NCI-H345 treated with DMSO at 0.1 percent for 48 hours (cell line): ENCODE results near the gene ELOA2.
"Not testable (repeated sequence)": the region's sequence is repeated elsewhere in the genome, so short reads cannot be mapped to it uniquely, and the experiment has no call there.

Source experiments
- DNase-seq: peaks from one replicate; lab custom pipeline; 2025; ENCODE audit not compliant: unreplicated experiment; lab: John Stamatoyannopoulos, UW

ELOA2 gene, protein sequence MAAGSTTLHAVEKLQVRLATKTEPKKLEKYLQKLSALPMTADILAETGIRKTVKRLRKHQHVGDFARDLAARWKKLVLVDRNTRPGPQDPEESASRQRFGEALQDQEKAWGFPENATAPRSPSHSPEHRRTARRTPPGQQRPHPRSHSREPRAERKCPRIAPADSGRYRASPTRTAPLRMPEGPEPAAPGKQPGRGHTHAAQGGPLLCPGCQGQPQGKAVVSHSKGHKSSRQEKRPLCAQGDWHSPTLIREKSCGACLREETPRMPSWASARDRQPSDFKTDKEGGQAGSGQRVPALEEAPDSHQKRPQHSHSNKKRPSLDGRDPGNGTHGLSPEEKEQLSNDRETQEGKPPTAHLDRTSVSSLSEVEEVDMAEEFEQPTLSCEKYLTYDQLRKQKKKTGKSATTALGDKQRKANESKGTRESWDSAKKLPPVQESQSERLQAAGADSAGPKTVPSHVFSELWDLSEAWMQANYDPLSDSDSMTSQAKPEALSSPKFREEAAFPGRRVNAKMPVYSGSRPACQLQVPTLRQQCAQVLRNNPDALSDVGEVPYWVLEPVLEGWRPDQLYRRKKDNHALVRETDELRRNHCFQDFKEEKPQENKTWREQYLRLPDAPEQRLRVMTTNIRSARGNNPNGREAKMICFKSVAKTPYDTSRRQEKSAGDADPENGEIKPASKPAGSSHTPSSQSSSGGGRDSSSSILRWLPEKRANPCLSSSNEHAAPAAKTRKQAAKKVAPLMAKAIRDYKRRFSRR

DNA sequence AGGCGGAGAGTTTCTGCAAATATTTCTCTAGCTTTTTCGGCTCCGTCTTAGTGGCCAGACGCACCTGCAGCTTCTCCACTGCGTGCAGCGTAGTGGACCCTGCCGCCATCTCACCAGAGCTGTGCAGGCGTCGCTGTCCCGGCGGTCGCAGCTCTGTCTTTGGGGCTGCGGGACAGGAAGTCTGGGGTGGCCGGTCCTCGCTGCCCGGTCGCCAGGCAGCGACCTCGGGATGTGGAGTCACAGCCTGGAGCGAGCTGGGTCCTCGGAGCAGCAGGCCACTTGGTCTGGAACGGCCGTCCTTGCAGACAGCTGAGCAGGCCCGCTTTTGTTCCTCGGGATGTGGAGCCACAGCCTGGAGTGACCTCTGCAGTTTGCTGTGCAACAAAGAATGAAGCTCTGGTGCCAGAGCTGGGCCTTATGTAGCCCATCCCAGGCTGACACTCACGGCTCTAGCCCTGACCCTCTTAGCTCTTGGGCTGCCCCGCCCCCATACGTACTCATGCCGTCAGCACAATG, at the start of gene ELOA2:
ELOA2 (minus strand) TSS at position 466 of the 516 bp plus-strand sequence; CDS start at position 109, 357 bp downstream.
- DNase-seq, result no peak

DNA sequence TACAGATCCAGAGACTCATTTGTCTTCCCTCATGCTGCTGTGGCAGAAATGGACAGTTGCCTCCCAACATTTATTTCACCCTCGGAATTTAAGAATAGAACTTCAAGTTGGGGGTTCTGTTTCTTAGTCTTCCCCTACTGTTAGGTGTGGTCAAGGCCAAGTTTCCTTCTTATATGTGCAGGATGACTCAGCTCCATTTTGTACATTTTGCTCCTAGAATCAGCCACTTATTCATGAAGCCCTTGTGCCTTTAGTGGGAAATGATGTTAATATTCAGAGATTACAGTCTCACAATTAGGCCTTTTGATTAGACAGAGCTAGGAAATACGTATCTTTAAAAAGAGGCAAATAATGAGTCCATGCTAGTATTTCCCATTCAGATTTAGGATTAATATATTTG, 46.2 kb upstream of the ELOA2 start:
- no peak for DNase-seq

DNA sequence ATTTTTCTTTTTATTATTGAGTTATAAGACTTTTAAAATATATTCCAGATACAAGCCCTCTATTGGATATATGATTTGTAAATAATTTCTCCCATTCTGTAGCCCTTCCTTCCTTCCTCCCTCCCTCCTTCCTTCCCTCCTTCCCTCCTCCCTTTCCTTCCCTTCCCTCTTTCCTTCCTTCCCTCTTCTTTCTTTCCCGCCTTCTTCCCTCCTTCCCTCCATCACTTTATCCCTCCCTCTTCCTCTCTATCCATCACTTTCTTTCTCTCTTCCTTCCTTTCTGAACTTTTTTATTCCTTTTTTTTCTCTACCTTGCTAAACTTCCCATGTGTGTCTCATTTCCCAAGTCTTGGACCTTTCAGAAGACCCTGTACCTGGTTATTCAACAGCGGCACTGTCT, 45.5 kb upstream of the ELOA2 start:
- no peak for DNase-seq

DNA sequence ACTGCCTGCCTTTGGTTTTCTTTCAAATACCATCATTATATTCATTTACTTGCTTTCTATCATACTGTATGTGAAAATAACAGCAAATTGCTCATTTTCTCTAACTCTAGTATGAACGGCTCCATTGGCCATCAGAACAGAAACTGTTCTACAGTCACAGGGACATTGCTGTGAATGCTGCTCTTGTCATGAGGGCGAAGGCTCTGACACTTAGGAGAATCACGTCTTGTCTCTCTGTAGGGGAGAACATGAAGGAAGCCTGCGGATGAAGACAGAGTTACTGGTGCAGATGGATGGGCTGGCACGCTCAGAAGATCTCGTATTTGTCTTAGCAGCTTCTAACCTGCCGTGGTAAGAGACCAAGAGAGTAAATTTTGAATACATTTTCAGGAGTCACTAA, 41.7 kb upstream of the ELOA2 start:
- DNase-seq, result no peak

DNA sequence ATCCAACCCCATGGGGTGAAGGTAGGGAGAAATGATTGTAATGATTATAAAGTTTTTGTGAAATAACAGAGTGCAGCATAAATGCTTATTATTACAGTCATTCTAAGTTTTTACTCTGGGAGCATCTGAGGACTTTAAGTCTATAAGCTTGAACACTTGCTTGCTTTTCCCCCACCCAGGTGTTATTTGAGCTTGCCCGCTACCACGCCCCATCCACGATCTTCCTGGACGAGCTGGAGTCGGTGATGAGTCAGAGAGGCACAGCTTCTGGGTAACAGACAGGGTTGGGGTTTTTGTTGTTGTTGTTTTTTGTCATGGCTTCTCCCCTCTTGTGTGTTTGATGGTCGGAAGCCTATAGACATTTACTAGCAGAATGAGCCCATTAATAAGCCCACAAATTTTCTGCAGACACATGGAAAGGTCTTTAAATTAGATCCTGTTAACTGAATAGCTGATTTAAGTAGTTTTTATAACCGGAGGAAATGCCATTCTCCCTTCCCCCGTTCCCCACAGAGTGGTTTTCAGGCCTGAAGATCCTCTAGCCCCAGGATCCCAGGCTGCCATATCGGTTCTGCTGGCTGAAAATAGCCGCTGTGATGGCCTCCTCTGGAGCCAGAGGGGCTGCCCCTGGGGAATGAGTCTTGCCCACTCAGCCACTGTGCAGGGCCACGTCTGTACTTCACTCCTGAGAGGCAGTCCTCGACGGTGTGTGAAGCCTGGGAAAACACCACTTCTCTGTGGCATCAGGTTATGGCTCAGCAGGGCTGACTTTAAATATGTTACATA, 39.9 kb upstream of the ELOA2 start:
- DNase-seq, result no peak

DNA sequence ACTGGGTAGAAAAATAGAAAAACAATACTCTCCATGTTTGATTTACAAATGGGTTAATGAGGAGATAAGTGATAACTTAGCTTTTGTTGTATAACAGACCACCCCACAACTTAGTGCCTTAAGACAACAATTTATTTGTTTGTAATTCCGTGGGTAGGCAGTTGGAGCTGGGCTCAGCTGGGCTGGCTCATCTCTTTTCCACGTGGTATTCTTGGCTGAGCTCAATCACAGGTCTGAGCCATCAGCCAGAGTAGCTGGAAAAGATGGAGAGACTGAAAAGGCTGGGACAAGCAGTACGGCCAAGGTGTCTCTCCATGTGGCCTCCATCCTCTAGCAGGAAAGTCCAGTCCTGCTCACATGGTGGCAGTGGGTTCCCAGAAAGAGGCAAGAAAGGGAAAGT, 32.2 kb upstream of the ELOA2 start:
- no peak for DNase-seq

DNA sequence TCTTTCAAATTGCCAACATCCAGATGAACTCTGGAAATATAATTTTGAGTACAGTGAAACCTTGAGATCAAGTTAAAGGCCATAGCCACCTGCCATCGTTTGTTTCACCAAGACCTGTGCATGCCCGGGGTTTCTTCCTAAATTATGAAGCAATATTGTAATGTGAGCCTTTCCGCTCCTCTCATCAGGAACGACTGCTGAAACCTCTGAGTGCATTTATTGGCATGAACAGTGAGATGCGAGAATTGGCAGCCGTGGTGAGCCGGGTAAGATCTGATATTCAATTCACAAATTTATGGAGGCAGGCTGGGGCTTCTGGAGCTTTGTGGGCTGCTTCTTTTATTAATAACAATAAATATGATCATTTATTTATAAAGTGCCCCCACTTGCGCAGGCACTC, 27.7 kb upstream of the ELOA2 start:
- no peak for DNase-seq

DNA sequence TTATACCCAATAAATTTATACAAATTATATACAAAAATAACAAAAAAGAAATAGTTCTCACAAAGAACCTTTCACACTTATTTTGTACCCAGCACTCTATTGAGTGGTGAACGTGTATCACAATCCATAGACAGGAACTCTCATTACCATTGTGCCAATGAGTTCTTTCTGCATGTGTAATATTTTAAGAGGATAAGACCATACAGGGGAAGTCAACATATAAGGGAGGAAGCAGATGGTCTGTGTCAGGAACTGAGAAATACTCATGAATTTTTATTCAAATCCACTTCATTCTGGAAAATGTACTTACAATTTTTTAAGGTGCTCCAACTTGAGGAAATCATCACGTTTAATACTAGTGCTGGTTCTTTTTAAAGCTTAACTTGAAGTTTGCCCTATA, 27.1 kb upstream of the ELOA2 start:
- DNase-seq, result no peak

DNA sequence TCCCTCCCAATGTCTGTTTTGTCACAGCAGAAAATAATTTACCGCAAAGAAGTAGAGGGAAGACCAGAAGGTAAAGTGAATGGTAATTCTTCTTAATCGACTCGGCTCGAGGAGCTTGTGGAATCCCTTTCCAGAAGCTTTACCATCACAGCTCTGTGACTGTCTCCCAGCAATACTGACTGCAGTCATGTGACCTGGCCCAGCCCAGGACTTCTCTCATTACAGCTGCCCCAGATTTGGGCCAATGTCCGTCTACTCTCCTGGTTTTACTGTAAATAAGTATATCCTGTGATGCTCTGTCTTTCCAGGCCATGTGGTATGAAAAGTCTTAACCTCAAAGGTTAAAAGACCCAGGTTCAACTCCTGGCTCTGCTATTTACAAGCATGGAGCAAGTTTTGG, 18.9 kb upstream of the ELOA2 start:
- DNase-seq, result no peak

DNA sequence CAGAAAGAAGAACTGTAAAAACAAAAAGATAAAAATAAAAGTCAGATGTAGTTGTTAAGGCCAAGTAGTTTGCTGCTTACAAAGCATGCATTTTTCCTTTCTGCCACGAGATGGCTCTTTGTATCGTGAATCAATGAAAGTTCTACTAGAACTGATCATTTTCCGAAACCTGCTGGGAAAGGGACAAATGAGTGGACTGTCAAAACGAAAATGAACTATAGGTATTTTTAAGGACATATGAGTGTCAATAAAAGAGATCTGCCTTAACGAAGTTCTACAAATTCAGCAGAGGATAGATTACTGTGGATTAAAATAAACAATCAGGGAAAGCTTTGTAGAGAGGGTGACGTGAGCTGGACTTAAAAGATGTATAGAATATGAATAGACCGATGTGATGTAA, 15.0 kb upstream of the ELOA2 start:
- DNase-seq, result no peak

DNA sequence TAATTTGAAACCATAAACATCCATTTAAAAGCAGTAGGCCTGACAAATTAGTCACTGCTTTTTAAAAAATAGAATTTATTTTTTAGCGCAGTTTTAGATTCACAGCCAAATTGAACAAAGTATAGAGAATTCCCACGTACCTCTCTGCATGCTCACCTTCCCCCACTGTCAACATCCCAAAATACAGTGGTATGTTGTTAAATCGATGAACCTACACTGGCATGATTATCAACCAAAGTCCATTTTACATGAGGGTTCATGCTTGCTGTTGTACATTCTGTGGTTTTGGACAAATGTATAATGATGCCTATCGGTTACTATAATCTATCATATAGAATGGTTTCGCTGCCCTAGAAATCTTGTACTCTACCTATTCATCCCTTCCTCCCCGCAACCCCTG, 5.6 kb upstream of the ELOA2 start:
- DNase-seq, result no peak

DNA sequence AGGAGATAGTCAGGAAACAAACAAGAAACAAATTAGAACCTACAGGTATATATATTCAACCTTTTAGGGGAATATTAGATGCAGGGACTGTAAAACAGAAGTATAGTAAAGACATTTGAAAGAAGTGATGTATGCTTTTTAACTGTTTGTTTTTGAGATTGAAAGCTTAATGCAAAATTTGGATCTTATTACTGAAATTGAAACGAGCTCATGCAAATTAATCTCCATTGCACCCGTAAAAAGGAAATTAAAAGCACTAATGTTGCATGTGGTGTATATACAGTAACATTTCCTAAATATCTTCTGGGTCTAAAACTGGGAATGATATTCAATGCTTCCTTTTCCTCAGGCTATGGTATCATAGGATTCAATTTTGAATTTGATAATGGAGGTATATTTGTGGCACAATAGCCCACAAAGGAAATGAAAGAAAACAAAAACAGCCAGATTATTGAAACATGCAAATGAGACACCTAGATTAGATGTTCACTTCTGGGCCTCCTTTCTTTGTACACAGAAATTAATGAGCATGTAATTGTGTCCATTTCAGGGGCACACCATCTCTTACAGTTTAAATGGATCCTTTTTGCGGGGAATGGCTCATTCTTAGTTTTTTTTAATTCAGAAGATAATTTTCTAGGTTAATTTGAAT, 1.6 kb upstream of the ELOA2 start:
- DNase-seq, result no peak

DNA sequence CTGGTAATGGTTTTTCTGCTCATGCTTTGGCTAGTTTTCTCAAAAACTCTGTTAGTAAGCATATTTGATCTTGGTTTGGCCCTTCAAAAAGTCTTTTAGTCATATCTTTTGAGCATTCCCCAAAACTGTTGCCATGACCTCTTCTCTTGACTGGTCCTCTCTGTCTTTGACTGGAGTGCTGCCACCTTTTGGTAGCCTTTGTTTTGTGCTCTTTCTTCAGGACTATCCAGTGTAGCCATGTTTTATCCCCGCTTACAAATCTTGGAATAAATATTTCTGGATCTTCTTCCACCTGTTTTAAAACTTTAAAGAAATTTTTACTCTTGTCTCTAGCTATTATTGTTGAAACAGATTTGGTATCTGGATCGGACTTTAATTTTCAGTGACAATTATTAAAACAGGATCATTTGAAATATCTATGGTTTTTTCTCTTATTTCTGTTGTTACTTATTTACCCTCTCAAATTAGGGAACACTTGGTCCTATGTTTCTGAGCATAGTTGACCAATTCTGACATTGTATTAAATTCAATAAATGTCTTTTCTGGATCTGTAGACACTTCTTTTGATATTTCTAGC, 965 bp upstream of the ELOA2 start:
- DNase-seq, result no peak

DNA sequence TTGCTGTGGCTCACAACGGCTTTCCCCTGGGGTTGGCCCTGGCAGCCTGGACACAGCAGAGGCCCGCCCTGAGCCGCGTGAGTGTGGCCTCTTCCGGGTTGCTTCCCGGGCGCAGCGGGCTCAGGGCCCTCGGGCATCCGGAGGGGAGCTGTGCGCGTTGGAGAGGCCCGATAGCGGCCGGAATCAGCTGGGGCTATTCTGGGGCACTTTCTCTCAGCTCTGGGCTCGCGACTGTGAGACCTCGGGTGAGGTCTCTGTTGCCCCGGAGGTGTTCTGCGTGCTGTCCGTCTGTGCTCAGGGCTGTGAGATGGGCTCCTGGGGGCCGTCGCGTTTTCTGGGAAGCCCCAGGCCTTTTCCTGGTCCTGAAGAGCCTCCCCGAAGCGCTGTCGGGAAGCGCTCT, 830 bp downstream of the ELOA2 start:
- DNase-seq, result not testable (repeated sequence)

DNA sequence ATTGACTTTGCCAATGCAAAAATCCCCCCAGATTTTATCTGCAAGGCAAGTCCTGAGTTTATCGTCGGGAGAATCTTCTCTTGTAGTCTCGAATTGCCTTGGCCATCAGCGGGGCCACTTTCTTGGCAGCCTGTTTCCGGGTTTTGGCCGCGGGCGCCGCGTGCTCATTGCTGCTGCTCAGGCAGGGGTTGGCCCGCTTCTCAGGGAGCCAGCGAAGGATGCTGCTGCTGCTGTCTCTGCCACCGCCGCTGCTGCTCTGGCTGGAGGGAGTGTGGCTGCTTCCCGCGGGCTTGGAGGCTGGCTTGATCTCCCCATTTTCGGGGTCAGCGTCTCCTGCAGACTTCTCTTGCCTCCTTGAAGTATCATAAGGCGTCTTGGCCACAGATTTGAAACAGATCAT, 2.5 kb downstream of the ELOA2 start:
- DNase-seq, result no peak

DNA sequence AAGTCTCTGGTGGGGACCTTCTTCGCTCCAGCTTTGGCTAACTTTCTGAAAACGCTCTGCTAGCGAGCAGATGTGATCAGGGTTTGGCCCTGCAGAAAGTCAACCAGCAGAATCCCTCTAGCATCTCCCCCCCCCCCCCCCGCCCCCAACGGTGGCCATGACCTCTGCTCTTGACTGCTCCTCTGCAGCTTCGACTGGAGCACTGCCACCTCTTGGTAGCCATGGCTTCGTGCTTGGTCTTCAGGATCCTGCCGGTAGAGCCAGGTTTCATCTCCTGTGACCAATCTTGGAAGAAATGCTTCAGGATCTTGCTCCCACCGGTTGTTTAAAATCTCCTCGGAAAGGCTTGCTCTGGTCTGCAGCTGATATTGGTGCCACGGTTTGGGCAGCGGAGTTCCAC, 4.5 kb downstream of the ELOA2 start:
- DNase-seq, result not testable (repeated sequence)

DNA sequence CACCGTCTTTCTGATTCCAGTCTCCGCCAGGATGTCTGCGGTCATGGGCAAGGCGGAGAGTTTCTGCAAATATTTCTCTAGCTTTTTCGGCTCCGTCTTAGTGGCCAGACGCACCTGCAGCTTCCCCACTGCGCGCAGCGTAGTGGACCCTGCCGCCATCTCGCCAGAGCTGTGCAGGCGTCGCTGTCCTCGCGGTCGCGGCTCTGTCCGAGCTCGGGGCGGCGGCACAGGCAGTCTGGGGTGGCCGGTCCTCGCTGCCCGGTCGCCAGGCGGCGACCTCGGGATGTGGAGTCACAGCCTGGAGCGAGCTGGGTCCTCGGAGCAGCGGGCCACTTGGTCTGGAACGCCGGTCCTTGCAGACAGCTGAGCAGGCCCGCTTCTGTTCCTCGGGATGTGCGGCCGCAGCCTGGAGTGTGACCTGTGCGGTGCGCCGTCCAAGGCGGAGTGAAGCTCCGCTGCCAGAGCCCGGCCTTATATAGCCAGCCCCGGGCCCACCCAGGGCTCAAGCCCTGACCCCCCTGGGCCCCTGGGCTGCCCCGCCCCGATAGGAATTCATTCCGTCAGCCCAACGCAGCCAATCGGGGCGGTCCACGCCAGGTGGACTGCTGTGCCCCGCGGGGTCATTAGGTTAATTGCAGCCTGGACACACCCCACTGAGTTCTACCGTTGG, 5.6 kb downstream of the ELOA2 start:
- DNase-seq, result not testable (repeated sequence)

DNA sequence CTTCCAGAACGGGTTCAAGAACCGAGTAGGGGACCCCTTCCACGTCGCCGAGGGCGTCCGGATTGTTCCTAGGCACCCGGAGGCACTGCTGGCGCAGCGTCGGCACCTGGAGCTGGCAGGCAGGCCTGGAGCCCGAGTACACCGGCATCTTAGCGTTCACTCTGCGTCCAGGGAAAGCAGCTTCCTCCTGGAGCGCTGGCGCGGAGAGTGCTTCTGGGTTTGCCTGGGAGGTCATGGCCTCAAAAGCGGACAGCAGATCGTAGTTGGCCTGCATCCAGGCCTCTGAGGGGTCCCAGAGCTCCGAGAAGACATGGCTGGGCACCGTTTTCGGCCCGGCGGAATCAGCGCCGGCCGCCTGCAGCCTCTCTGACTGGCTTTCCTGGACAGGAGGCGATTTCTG, 6.7 kb downstream of the ELOA2 start:
- DNase-seq, result not testable (repeated sequence)

DNA sequence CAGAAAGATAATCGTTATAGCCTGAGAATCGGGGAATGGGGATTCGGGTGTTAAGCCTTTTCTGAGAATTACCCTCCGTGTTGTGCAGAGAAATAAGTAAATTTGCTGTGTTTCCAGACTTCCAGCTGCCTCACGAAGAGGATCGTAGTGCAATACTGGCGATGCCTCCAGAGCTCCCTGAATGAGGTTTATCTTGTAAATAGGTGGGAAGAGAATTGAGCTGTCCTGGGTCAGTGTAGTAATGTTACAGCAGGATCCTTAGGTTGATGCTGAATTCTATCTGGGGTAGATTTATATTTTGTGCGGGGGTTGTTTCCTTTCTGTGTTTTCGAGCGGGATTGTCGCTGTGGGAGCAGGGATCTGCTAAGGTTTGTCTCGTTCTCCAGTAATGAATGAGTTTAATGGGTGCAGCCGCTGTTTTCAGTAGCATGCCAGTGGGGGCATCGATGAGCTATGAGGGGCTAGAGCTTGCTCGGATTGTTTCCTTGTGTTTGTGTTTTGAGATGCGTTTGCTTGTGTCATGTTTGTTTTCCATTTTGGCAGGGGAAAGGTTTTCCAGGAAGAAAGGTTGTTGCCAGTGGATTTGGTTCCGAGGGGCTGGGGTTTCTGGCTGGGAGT, 9.8 kb downstream of the ELOA2 start:
- DNase-seq, result not testable (repeated sequence)
